HG02571 (cell line): ENCODE measurements around the gene TMEM40.

ENCODE experiments used
- ATAC-seq: cut with Tn5 transposase; IDR thresholded peaks from one replicate; pipeline ENCODE4 v1.9.1; 2021; ENCODE audit warnings: mild to moderate bottlenecking, moderate library complexity; ENCODE audit not compliant: unreplicated experiment

Gene TMEM40

DNA sequence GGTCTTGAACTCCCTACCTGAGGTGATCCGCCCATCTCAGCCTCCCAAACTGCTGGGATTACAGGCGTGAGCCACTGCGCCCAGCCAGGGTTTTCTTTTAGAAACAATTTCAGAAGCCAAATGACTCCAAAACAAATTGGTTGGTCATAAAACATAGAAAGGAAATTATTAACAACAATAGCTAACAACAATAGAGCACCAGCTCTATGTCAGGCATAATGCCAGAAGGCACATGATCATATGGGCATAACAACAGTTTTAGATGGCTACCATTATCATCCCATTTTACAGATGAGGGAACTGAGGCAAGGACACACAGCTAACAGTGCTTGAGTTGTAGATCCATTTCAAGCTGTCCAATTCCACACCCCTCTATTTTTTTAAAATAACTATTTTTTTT lies 73.0 kb downstream of the TMEM40 start:
- no peak for ATAC-seq
